ENCODE data around the gene RETREG1.

RETREG1 gene

GRCh38 chr5:16505904-16506303 lies 110.9 kb downstream of the RETREG1 start:
- TF ChIP-seq CTCF (IDR thresholded peaks at IDR 0.05; ENCODE audit: borderline replicate concordance, insufficient read depth, low read depth, low read length), result no peak
- no peak overlapping the region for H3K4me3 ChIP-seq (ENCODE audit: low read depth, low read length)

- no peak overlapping the region for H3K4me3 ChIP-seq (ENCODE audit: low read depth, low read length)
- no peak for TF ChIP-seq CTCF (IDR thresholded peaks at IDR 0.05; ENCODE audit: borderline replicate concordance, insufficient read depth, low read depth, low read length)
Measured at GRCh38 chr5:16505140-16505891, 111.5 kb downstream of the RETREG1 start.

GRCh38 chr5:16504571-16504970 lies 112.2 kb downstream of the RETREG1 start:
- no peak for TF ChIP-seq CTCF (IDR thresholded peaks at IDR 0.05; ENCODE audit: borderline replicate concordance, insufficient read depth, low read depth, low read length)
- H3K4me3 ChIP-seq (ENCODE audit: low read depth, low read length), result no peak overlapping the region

GRCh38 chr5:16502866-16503265 lies 113.9 kb downstream of the RETREG1 start:
- TF ChIP-seq CTCF (IDR thresholded peaks at IDR 0.05; ENCODE audit: borderline replicate concordance, insufficient read depth, low read depth, low read length), result no peak
- H3K4me3 ChIP-seq (ENCODE audit: low read depth, low read length), result no peak overlapping the region

GRCh38 chr5:16500024-16500423 lies 116.8 kb downstream of the RETREG1 start:
- TF ChIP-seq CTCF (IDR thresholded peaks at IDR 0.05; ENCODE audit: borderline replicate concordance, insufficient read depth, low read depth, low read length), result no peak
- no peak overlapping the region for H3K4me3 ChIP-seq (ENCODE audit: low read depth, low read length)

GRCh38 chr5:16497546-16497945 lies 119.3 kb downstream of the RETREG1 start:
- TF ChIP-seq CTCF (IDR thresholded peaks at IDR 0.05; ENCODE audit: borderline replicate concordance, insufficient read depth, low read depth, low read length), result no peak

GRCh38 chr5:16493261-16493660 lies 123.5 kb downstream of the RETREG1 start:
- TF ChIP-seq CTCF (IDR thresholded peaks at IDR 0.05; ENCODE audit: borderline replicate concordance, insufficient read depth, low read depth, low read length), result no peak
- no peak overlapping the region for H3K4me3 ChIP-seq (ENCODE audit: low read depth, low read length)

More at GRCh38 chr5:16497546-16497945, 119.3 kb downstream of the RETREG1 start:
- no peak overlapping the region for H3K4me3 ChIP-seq (ENCODE audit: low read depth, low read length)
